ENCODE measurements around the gene ADGRV1.

ADGRV1 gene

DNA sequence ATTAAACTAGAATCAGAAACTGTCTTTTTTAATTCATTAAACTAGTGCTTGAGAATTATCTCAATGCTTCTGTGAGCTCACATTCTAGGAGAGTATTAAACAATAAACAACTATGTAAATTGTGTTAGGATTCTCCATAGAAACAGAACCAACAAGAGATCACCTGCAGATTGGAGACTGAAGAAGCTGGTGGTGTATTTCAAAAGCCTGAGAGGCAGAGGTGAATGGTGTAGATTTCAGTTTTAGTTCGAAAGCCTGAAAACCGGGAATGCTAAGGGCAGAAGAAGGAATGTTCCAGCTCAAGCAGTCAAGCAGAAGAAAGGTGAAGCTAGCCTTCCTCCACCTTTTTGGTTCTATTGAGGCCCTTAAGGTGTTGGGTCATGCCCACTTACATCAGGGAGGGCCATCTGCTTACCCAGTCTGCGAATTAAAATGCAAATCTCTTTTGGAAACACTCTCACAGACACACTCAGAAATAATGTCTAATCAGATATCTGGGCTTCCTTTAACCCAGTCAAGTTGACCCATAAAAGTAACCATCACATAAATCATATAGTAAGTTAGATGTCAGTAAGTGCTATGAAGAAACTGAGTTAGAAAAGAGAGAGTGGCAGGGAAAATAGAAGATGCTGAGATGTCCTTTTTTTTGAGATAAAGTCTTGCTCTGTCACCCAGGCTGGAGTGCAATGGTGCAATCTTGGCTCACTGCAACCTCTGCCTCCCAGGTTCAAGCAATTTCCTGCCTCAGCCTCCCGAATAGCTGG, 533.1 kb downstream of the ADGRV1 start:
- DNase-seq = no peak

DNA sequence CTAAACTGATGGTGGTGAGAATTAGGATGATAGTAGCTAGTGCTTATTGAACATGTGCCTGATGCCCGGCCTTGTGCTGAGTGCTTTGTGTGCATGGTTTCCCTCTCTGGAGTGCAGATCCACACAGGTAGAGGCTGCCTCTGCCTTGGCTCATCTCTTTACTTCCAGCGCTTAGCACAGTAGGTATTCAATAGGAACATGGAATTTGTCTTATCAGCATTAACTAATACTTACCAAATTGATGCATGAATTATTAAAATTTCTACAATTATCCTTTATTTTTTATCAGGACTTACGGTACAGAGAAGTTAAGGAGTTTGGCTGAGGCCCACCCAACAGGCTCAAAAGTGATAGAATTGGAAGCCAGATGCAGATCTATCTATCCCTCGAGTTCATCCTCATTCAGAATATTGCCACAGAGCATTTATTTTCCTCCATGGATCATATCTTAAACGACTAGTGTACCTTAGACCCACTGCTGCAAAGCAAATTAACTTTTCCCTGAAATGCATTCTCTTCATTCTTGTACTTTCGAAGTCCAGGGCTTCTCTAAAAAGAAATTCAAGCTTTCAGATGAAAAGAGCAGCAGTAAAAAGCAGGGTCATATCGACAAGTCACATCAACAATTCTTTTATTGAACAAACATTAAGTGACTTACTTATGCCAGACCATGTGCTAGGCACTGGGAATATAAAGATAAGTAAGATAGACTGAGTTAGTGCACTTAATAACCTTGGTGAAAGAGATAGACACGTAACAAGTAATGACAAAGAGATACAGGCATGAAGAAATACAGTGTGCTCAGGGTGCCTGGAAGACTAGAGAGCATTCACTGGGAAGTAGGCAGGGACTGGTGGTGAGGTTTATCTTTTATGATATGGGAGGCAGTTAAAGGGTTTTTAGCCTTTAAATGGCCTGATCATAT, 534.5 kb downstream of the ADGRV1 start:
- no peak for DNase-seq

DNA sequence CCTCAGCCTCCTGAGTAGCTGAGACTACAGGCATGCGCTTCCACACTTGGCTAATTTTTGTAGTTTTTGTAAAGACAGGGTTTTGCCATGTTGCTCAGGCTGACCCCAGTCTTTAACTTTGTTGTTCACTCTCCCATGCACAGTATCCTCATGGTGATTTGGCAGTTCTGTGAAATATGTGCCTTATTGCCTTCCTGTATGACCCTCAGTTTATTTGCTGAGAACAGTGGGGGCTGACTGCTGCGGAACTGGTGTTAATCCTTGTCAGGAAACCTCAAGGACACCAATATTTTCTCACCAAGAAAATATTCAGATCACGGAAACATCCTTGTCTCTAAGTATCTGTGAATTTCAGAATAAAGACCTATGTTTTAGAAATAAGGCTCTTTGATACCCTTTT, 536.7 kb downstream of the ADGRV1 start:
- no peak for DNase-seq

DNA sequence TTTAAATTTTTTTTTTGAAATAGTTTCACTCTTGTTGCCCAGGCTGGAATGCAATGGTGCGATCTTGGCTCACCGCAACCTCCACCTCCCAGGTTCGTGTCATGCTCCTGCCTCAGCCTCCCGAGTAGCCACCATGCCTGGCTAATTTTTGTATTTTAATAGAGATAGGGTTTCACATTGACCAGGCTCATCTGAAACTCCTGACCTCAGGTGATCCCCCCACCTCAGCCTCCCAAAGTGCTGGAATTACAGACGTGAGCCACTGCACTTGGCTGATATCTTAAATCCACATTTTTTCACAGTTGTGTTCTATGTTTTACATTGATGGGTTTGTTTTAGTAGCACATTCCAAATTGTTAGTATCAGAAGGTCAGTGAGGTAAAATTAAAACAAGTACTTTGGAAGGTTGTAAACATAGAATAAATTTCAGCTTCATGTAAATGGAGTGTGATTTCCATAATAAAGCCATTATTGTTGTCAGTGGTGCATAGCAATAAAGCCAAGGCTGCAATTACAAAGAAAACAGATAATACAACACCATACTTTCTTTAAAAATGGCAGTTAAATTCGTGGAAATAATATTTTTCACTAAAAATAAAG, 537.3 kb downstream of the ADGRV1 start:
- no peak for DNase-seq

DNA sequence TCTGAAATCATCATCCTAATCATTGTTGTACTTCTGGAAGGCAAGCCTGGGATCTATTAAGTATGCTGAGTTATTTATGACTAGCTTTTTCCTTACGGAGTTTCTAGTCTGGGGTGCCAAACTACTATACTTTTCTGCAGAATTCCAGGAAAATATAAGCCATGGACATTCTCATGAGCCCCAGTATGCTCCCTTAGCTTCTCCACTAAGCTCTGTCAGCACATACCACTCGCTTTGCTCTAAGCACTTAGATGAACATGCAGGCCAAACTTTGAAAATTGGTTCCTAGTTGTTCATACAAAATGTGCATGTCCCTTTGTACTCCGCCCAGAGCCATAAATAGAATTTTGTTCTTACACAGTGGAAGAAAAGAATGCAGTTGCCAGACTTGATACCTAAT, 539.9 kb downstream of the ADGRV1 start:
- no peak for DNase-seq

DNA sequence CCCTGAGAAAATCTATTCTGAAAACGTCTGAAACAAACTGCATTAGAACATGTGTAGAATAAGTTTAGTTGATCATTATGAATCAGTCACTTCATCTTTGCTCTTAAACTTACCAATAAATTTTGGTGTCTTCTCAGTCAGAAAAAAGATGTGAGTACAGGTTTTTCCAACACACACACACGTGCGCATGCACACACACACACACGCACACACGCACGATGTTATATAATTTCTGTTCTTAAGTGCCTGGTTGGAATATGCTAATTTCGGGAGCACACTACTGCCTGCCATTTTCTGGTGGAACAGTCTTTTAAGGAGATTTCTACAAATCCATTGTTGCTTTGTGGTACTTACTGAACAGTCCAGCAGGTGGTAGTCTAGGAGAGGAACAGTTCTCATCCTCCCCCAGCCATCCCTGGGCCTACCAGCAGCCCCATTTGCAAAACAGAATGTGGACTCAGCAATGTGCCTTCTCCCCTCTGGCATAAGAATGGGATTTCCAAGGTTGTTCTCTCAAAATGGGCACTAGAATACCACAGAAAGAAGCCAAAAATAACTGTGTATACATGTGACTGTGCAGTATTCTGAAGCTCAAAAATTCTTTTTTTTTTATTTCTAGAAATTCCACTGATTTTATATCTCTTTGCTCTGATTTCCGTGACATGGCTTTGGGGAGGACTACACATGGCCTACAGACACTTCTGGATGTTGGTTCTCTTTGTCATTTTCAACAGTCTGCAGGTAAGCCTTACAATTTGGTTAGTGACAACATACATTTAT, 543.2 kb downstream of the ADGRV1 start:
- DNase-seq = peak; percentile 86

DNA sequence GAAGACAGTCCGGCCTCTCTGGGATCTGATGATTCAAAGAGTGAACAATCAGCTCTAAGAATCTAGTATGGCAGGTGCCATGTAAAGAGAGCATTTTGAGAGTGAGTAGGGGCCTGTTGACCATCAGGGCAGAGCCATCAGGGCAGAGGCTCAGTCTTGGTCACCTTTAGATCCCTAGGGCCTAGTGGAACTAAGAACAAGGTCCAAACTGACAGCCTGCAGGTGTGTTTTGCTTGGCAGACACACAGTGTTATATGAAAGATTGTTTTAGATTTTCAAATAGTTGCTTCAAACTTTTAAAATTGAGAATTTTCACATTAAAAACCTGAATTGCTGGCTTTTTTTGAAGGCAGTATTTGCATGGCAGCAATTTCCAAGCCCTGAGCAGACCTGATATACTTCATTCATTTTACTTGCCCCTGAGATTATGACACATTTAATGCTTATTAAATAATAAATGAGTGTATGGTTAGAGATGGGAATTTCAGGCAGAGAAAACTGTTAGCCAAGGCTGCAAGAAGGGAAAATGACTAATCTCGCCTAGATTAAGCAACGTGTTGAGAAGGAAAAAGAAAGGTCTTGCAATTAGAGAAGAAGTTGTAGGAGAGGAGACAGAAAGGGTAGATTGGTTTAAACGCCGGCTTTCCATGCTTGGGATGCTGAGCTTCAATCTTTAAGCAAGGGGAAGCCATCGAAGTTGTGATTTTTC, 544.9 kb downstream of the ADGRV1 start:
- no peak for DNase-seq

DNA sequence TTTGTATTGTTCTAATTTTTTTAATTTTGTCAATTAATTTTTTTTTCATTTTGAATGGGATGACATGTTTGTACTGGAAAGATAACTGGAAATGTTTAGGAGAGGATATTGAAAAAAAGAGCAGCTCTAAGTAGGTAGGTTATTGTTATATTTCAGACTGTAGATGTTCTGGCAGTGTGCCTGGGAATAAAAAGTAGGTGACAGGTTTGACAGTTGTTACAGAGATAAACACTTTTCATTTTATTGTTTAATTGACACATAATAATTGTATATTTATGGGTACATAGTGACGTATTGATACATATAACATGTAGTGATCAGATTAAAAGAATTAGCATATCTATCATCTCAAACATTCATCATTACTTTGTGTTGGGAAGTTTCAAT, 545.5 kb downstream of the ADGRV1 start:
- DNase-seq = no peak

DNA sequence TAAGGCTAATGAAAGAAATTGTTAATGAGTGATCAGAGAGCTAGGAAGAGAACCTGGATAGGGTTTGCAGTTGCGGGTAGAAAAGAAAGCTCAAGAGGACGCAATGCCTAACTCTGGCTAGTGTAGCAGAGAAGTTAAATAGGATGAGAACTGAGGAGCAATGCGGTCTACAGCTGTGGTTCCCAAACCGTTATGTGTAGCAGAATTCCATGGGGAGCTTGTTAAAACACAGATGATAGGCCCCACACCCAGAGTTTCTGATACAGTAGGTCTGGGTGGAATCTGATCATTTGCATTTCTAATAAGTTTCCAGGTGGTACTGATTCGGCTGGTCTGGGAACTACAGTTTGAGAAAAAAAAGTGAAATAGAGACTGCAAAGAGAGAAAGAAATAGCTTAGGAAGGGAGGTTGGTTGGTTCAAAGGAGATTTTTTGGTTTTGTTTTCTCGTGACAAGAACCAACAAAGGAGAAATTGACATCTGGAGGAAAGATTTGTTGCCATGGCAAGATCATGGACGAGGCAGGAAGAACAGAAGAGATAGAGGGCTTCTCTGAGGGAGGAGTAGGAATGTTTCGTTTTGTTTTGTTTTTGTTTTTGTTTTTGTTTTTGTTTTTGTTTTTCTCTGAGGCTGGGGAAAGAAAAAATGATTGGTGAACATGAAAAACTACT, 548.4 kb downstream of the ADGRV1 start:
- DNase-seq = no peak

DNA sequence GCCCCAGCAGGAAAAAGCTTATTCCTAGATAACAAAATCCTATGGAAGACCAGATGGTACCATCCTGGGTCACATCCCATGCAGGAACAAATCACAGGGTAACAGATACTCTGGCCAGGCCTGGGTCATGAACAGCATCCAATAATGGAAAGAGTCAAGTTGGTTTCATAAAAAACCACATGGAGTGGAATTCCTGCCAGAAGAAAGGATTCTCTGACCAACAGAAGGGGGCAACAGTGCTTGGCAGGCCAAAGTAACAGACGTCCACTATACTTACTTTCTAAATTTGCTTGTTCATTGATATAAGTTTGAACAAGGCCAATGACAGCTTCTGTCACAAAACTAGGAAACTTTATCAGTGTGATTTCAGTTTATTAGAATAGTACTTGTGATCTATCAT, 551.0 kb downstream of the ADGRV1 start:
- no peak for DNase-seq

DNA sequence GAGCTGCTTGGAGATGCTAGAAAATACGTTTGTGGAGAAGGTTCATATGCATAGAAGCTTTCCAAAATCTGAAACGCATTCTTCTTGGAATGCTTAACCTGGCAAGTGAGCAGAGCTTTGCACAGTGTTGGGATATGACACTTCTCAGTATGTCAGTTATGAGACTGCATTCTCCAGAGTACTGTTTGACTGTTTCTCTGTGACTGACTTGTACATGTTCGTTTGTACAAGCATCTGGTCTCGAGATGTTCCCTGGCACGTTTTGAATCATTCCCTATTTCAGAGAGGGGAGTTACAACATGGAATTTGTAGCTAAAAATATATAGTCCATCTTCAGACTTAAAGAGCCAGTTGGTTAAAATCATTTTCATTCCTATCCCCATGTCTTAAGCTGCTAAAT, 552.1 kb downstream of the ADGRV1 start:
- no peak for DNase-seq

DNA sequence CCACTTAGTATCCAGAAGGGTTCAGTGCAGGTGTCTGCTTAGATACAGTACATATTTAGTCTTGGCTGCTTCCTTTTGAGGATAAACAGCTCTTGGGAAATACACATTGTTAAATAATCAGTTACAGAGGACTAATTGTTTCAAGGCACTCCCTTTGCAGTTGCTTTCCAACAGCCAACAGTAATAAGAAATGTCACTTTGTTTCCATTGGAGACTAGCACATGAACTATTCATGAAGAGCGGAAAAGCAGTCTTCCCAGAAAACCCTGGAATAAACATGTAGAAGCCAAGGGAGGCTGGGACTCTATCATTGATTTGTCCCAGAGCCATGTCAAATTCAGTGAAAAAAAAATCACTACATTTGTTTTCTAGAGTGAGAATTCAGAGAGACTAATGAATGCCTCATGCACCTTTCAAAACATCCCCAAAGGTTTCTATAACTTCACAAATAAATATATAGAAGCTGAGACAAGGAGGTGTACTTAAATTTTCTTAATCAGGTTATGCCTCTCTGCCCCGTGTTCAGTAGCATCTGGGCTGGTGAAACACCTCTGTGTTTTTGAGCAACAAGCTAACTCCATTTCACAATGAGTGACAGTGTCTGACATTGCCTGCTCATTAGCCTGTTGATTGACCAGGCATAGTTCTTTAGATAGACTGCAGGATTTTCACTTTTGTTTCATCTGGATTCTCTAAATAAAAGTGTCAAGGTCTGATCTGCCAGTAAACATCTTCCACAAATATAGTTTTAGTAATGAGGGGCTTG, 553.1 kb downstream of the ADGRV1 start:
- DNase-seq = peak; percentile 48

DNA sequence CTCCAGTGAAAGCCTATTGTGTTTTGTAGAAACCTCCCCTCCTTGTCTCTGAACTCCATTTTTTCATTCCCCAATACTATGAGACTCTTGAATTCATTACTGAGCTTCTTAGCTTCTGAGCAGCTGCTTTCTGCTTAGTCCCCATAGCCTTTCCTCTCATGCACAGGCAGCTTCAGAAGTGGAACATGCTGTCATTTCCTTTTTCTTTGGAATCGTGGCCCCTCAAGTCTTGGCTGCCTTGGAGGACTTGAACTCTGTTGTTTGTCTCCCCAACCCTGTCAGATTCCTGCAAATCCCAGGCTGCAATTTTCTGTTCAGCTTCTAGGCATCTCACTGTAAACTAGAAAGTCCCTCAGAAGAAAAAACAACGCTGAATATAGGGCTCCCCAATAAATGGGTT, 556.1 kb downstream of the ADGRV1 start:
- DNase-seq = no peak

DNA sequence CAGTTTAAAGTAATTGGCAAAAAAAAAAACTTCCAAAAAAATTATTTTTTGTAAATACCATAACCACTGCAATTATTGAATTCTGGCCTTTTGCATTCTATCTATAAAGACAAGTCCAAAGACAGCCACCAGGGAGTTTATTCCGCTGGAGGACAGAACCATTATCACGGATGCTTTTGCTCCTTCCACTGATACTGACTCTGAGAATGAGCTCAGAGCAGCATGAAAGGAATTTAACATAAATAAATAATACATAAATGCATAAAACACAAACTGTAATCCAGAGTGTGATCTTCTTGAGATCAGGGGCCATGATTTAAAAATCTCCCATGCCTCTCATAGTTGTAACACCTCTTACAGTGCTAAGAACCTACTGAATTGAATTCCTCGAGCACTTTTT, 559.8 kb downstream of the ADGRV1 start:
- DNase-seq = no peak

DNA sequence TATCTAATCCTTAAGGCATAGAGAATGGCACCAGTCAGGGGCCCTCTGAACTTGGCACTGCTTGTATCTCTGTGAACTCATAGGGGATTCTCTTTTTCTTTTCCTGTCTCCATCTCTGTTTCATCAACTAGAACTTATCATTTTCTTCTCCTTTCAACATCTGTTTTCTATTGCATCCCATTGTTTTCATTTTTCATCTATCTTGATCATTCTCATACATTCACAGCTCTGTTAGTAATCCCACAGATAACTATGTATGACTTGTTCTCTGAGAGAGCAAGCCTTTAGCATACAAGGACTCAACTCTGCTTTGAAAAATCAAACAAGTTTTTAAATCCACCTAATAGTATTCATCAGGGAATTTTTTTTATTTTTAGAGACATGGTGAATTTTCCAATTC, 560.2 kb downstream of the ADGRV1 start:
- DNase-seq = no peak

DNA sequence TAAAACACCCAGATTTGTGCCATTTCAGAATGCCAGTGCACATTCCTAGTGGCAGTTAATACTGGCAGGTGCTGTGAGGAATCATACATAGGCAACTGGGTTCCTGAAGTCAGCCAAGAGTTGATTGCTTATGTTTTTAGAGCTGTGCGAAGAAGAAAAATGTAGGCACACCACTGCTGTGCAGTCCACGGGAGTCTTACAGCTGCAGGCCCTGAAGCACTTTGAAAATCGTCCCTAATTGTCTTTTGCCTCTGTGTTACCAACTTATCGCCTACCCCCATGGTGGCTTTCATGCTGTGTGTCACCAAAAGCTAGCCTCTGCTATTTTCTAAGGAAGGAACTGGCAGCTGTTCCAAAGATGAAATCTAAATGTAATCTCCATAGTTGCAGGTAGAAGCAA, 560.6 kb downstream of the ADGRV1 start:
- DNase-seq = no peak

DNA sequence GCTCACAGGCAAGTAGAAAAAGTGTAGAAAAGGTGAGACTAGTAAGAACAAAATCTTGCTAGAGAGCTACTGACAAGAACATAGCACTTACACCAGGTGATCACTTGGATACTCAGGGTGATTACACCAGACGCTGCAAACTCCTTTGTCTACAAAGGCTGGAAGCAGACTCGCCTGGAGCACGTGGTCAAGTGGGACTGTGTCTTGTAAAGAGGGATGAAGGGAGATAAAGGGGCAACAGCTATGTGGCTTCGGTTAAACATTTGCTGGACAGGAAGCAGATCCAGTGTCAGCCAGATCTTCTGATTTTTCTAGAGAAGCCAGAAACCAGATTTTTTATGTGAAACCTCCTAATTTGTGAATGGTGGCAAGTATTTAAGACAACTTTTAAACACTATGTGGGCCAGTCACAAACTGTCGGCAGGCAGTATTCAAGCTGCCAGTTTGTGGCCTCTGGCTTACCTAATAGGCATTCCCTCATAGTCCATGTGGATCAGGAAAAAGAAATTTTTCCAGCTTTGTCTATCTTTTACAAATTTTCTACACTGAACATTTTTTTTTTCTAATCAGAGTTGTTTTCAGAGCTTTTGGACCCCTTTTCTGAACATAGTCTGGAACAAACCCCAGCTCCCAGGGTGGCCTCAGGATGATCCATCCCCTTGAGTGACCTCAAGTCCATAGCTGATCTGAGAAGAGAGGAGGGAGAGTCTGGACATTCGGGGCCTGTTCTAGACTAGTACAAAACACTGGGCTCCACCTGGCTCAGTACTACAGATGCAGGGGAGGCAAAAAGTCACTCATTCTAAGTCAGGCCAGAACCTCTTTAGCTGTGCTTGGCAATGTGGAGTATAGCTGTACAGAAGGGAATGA, 561.6 kb downstream of the ADGRV1 start:
- DNase-seq = no peak

DNA sequence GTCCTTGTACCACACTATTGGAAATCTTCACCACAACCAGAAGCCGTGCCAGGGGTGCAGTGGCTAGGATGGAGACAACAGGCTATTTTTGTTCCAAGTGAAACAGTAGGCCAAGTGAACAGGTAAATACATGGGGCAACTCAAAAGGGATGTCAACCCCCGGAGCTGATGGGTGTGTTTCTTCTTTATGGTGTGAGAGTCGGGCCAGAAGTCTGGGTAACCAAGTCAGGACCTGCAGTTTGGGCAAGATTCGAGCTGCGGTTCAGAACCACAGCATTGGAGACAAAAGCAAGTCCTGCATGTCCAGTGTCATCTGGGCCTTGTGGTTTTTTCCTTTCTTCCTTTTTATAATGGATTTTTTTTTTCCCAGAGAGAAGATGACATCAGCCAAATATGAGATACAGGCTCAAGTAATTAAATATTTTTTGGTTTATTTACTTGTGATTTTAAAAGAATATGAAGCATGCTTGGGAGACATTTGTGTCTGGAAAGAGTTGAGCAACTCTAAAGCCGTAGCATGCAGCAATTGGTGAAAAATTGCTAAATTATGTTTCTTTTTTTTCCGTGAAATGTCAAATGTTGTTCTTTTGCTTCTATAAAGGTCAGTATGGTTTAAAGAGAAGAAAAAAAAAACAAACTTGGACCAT, 562.9 kb downstream of the ADGRV1 start:
- DNase-seq = no peak

DNA sequence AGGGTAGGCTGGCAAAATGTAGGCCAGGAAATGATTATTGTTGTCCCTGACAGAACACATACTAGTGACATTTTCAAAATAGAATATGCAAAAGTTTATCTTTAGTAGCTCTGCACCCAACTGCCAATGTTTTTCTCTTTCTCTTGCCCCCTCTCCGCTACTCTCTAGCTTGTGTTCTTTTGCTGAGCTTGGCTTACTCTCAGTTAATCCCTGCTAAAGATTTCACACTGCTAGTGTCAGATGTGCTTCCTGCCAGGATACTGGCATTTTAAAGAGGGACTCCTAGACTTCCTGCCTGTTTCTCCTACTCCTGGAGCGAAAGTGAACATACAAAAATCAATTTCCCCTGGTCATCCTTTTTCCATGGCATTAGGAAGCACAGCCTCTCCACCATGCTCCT, 564.1 kb downstream of the ADGRV1 start:
- DNase-seq = no peak

Data from midbrain (tissue), 1 donor.